PC-3 (cell line): ENCODE measurements around the gene TKTL1. TPM values are rescaled to one million over a fixed set of nuclear protein-coding genes. Genes with fewer than 3 reads are reported as not detected.

Source experiments
- ATAC-seq: fragments of 200-7000 bp; cut with Tn5 transposase; 2 replicates; pipeline ENCODE4 v1.9.1; 2020; ENCODE audit warnings: mild to moderate bottlenecking, moderate library complexity
- BruUV-seq: library from RNA; stranded (reverse); fragments of 400-500 nt; replicated peaks from 2 replicates; lab custom pipeline; 2021; lab: Mats Ljungman, UMichigan
- CTCF ChIA-PET: fragments of 300-600 bp; sonication (Branson Sonifier 250); formaldehyde crosslinking; loops from one replicate; lab custom pipeline; 2022; ENCODE audit warnings: antibody characterized with exemption; lab: Charles Lee
- POLR2A ChIA-PET: fragments of 300-600 bp; sonication (Branson Sonifier 250); formaldehyde crosslinking; loops from one replicate; lab custom pipeline; 2022; ENCODE audit warnings: antibody characterized with exemption; ENCODE audit not compliant: unreplicated experiment; lab: Charles Lee
- DNase-seq: peaks from one replicate; pipeline ENCODE4 v3.0.0-alpha.2; 2015
- H2AFZ ChIP-seq: fragments of 300-600 bp; sonication (generic); 2 replicates; pipeline ENCODE4 v1.6.0; 2016; ENCODE audit warnings: antibody characterized with exemption, low read length
- H3F3A ChIP-seq: fragments of 300-600 bp; sonication (generic); one replicate; pipeline ENCODE4 v1.6.0; 2017; ENCODE audit warnings: antibody characterized with exemption, low read length, control low read depth, mild to moderate bottlenecking; ENCODE audit not compliant: unreplicated experiment
- H3K27ac ChIP-seq: fragments of 300-600 bp; sonication (generic); 2 replicates; pipeline ENCODE4 v1.5.1; 2016; ENCODE audit warnings: mild to moderate bottlenecking, low read length
- H3K27me3 ChIP-seq: fragments of 300-600 bp; sonication (generic); 2 replicates; pipeline ENCODE4 v1.6.1; 2016; ENCODE audit warnings: low read length, mixed read lengths
- H3K36me3 ChIP-seq: fragments of 300-600 bp; sonication (generic); 2 replicates; pipeline ENCODE4 v1.6.1; 2016; ENCODE audit warnings: low read depth, mixed run types, low read length, mixed read lengths
- H3K4me1 ChIP-seq: fragments of 300-600 bp; sonication (generic); 2 replicates; pipeline ENCODE4 v1.5.1; 2016; ENCODE audit warnings: low read length; ENCODE audit not compliant: insufficient read depth
- H3K4me2 ChIP-seq: fragments of 300-600 bp; sonication (generic); 2 replicates; pipeline ENCODE4 v1.6.0; 2016; ENCODE audit warnings: low read length
- H3K4me3 ChIP-seq: fragments of 300-600 bp; sonication (generic); 2 replicates; pipeline ENCODE4 v1.5.1; 2016; ENCODE audit warnings: mild to moderate bottlenecking, low read length, mixed read lengths
- H3K79me2 ChIP-seq: fragments of 300-600 bp; sonication (generic); 2 replicates; pipeline ENCODE4 v1.6.1; 2017; ENCODE audit warnings: low read length, mixed read lengths
- H3K9ac ChIP-seq: fragments of 300-600 bp; sonication (generic); 2 replicates; pipeline ENCODE4 v1.6.0; 2016; ENCODE audit warnings: mild to moderate bottlenecking, low read length
- H3K9me2 ChIP-seq: fragments of 300-600 bp; sonication (generic); replicated peaks from 2 replicates; pipeline ENCODE4 v1.6.1; 2016; ENCODE audit warnings: mixed run types, low read length, mixed read lengths
- H3K9me3 ChIP-seq: fragments of 300-600 bp; sonication (generic); 2 replicates; pipeline ENCODE4 v1.6.1; 2016; ENCODE audit warnings: low read length, mixed read lengths
- H4K20me1 ChIP-seq: fragments of 300-600 bp; sonication (generic); 2 replicates; pipeline ENCODE4 v1.6.1; 2016; ENCODE audit warnings: low read length, mixed read lengths
- CTCF ChIP-seq: fragments of 300-600 bp; sonication (generic); conservative IDR thresholded peaks from 2 replicates; pipeline ENCODE4 v1.5.1; 2017; ENCODE audit warnings: antibody characterized with exemption, low read depth, mild to moderate bottlenecking, low read length
- EZH2 ChIP-seq: fragments of 300-600 bp; sonication (generic); IDR thresholded peaks from one replicate; pipeline ENCODE4 v1.6.1; 2017; ENCODE audit warnings: antibody characterized with exemption, mild to moderate bottlenecking, low read length; ENCODE audit not compliant: unreplicated experiment
- EZH2phosphoT487 ChIP-seq: fragments of 300-600 bp; sonication (generic); IDR thresholded peaks from 2 replicates; pipeline ENCODE4 v1.6.1; 2018; ENCODE audit warnings: mild to moderate bottlenecking, antibody characterized with exemption, low read length, borderline replicate concordance
- intact Hi-C: fragments of 100-400 bp; cut with micrococcal nuclease; formaldehyde crosslinking; loops from 2 replicates; pipeline ENCODE4 v1.9.0; 2023
- total RNA-seq: library from RNA; depleted of rRNA; stranded (reverse); fragments of >200 nt; gene quantifications from 2 replicates; pipeline ENCODE4 v1.2.3, GENCODE V29; 2014

TKTL1 gene
- total RNA-seq, 1 experiment from 2014 or later = not detected

- Histone ChIP-seq H3K4me3 (no peak within 1 kb of the TSS), H3K36me3 (no peaks in the 10 kb centered on the region), H2AFZ (no peak within 1 kb of the TSS), H3K9me2 (no peaks in the 10 kb centered on the region), H3F3A (no peaks in the 10 kb centered on the region), H3K9me3 (no peaks in the 10 kb centered on the region), H3K27ac (no peak within 1 kb of the TSS), H3K4me2 (no peak within 1 kb of the TSS), H3K27me3 (no peaks in the 10 kb centered on the region), H3K79me2 (no peaks in the 10 kb centered on the region), H3K9ac (no peak within 1 kb of the TSS), H4K20me1 (no peaks in the 10 kb centered on the region), H3K4me1 (no peaks in the 10 kb centered on the region)
- ATAC-seq (no peak), DNase-seq (no peak)
- intact Hi-C loops = no loop called here
- BruUV-seq = no TSS peak
- TF ChIP-seq EZH2phosphoT487 (no peak), EZH2 (no peak), CTCF (no peak)
- ChIA-PET POLR2A (no interaction called here), CTCF (no interaction called here)
These were observed 612 bp upstream of the TKTL1 start, which contains the start of gene TEX28 for GRCh38 chrX:154294791-154295574. TSS of gene TEX28 (minus strand) at chrX:154295124. CDS start at chrX:154292117, 3,007 bp downstream.

GRCh38 chrX:154296731-154297130 is 1.1 kb downstream of the TKTL1 start:
- no peak for TF ChIP-seq CTCF
- TF ChIP-seq EZH2phosphoT487 = no peak
- no peak for TF ChIP-seq EZH2
- ChIA-PET POLR2A (no interaction called here), CTCF (no interaction called here)
- Histone ChIP-seq H3K9ac (no peak overlapping the region), H3K4me1 (no peaks in the 10 kb centered on the region), H3K4me2 (no peak overlapping the region), H3K9me3 (no peaks in the 10 kb centered on the region), H3K9me2 (no peaks in the 10 kb centered on the region), H3K36me3 (no peaks in the 10 kb centered on the region), H4K20me1 (no peaks in the 10 kb centered on the region), H3K27me3 (no peaks in the 10 kb centered on the region), H3F3A (no peaks in the 10 kb centered on the region), H3K27ac (no peak overlapping the region), H2AFZ (no peak overlapping the region), H3K4me3 (no peak overlapping the region), H3K79me2 (no peaks in the 10 kb centered on the region)
- intact Hi-C loops = no loop called here
- no peak for ATAC-seq
- DNase-seq = no peak
- no TSS peak for BruUV-seq

- TF ChIP-seq EZH2 (no peak), CTCF (no peak), EZH2phosphoT487 (no peak)
- ChIA-PET CTCF (interaction anchor here (0.6 kb wide), 1 partner anchor 192 kb away, joined by 4 read pairs; the partner anchor contains the start of gene SLC10A3), POLR2A (no interaction called here)
- Histone ChIP-seq H3K9ac (no peak overlapping the region), H3K4me1 (no peaks in the 10 kb centered on the region), H4K20me1 (no peaks in the 10 kb centered on the region), H3K9me2 (no peaks in the 10 kb centered on the region), H3F3A (no peaks in the 10 kb centered on the region), H3K27ac (no peak overlapping the region), H3K4me2 (no peak overlapping the region), H2AFZ (no peak overlapping the region), H3K79me2 (no peaks in the 10 kb centered on the region), H3K36me3 (no peaks in the 10 kb centered on the region), H3K4me3 (no peak overlapping the region), H3K9me3 (no peaks in the 10 kb centered on the region), H3K27me3 (no peaks in the 10 kb centered on the region)
- DNase-seq (no peak), ATAC-seq (no peak)
- BruUV-seq = no TSS peak
- intact Hi-C loops = no loop called here
These were observed 2.7 kb downstream of the TKTL1 start for GRCh38 chrX:154298312-154298711.
